Astrocyte (in vitro differentiated cells and primary cell): Measurements from ENCODE around the gene MAPK9. TPM values are rescaled to one million over a fixed set of nuclear protein-coding genes. Genes with fewer than 3 reads are reported as not detected.

Experiments
- DNase-seq: peaks from one replicate; pipeline ENCODE4 v3.0.0-alpha.2; 2010; ENCODE audit warnings: low read depth
- FAIRE-seq: peaks from 2 replicates; lab custom pipeline; 2011; peaks lifted over from hg19 to GRCh38; lab: Jason Lieb, UNC
- H2AFZ ChIP-seq: 2 replicates; pipeline ENCODE4 v1.6.0; 2012; ENCODE audit warnings: low read depth, low read length, inconsistent platforms
- H3K27ac ChIP-seq: 2 replicates; pipeline ENCODE4 v1.5.1; 2011; ENCODE audit warnings: low read depth, low read length, inconsistent platforms
- H3K27me3 ChIP-seq: 2 replicates; pipeline ENCODE4 v1.6.0; 2011; ENCODE audit warnings: low read length, inconsistent platforms; ENCODE audit not compliant: insufficient read depth
- H3K36me3 ChIP-seq: 2 replicates; pipeline ENCODE4 v1.5.1; 2011; ENCODE audit warnings: low read length, inconsistent platforms; ENCODE audit not compliant: insufficient read depth
- H3K4me1 ChIP-seq: 2 replicates; pipeline ENCODE4 v1.5.1; 2011; ENCODE audit warnings: low read length, inconsistent platforms; ENCODE audit not compliant: insufficient read depth
- H3K4me2 ChIP-seq: 2 replicates; pipeline ENCODE4 v1.6.0; 2012; ENCODE audit warnings: low read length, inconsistent platforms
- H3K4me3 ChIP-seq: 2 replicates; pipeline ENCODE4 v1.5.1; 2011; ENCODE audit warnings: low read depth, mild to moderate bottlenecking, low read length, inconsistent platforms; ENCODE audit not compliant: insufficient read depth
- H3K79me2 ChIP-seq: 2 replicates; pipeline ENCODE4 v1.6.0; 2012; ENCODE audit warnings: mild to moderate bottlenecking, low read length, inconsistent platforms; ENCODE audit not compliant: insufficient read depth
- H3K9ac ChIP-seq: 2 replicates; pipeline ENCODE4 v1.6.0; 2012; ENCODE audit warnings: mild to moderate bottlenecking, low read length, inconsistent platforms
- H3K9me3 ChIP-seq: 2 replicates; pipeline ENCODE4 v1.5.1; 2012; ENCODE audit warnings: low read depth, mild to moderate bottlenecking, low read length, inconsistent platforms; ENCODE audit not compliant: insufficient read depth
- H4K20me1 ChIP-seq: 2 replicates; pipeline ENCODE4 v1.6.0; 2012; ENCODE audit warnings: low read length, inconsistent platforms; ENCODE audit not compliant: insufficient read depth
- H3K27ac Mint-ChIP-seq: one replicate; pipeline ENCODE4 v1.8.0; 2021; ENCODE audit warnings: mild to moderate bottlenecking, mixed read lengths; ENCODE audit not compliant: unreplicated experiment
- H3K27me3 Mint-ChIP-seq: one replicate; pipeline ENCODE4 v1.8.0; 2021; ENCODE audit warnings: low read depth, mixed read lengths; ENCODE audit not compliant: unreplicated experiment
- H3K36me3 Mint-ChIP-seq: one replicate; pipeline ENCODE4 v1.8.0; 2021; ENCODE audit warnings: low read depth, mixed read lengths; ENCODE audit not compliant: unreplicated experiment
- H3K4me1 Mint-ChIP-seq: one replicate; pipeline ENCODE4 v1.8.0; 2021; ENCODE audit warnings: low read depth, mixed read lengths; ENCODE audit not compliant: unreplicated experiment
- H3K4me3 Mint-ChIP-seq: one replicate; pipeline ENCODE4 v1.8.0; 2021; ENCODE audit warnings: mild to moderate bottlenecking, moderate library complexity, mixed read lengths; ENCODE audit not compliant: unreplicated experiment
- H3K9me3 Mint-ChIP-seq: one replicate; pipeline ENCODE4 v1.8.0; 2021; ENCODE audit warnings: mild to moderate bottlenecking, mixed read lengths; ENCODE audit not compliant: unreplicated experiment
- EZH2 ChIP-seq: IDR thresholded peaks from 2 replicates; pipeline ENCODE4 v1.6.1; 2012; ENCODE audit warnings: mild to moderate bottlenecking, low read length, inconsistent platforms; ENCODE audit not compliant: insufficient read depth
- total RNA-seq: library from RNA; stranded (reverse); gene quantifications from 2 replicates; pipeline ENCODE4 v1.2.1, GENCODE V29; 2021
- TF ChIP-seq, protein P1 (sequence below): IDR thresholded peaks from 2 replicates; pipeline ENCODE4 v1.5.1; 2011; ENCODE audit warnings: low read depth, mild to moderate bottlenecking, inconsistent platforms, low read length, moderate library complexity; ENCODE audit not compliant: insufficient read depth

MAPK9 gene
- total RNA-seq, 1 donor from 2014 or later: 34.0 TPM

DNA sequence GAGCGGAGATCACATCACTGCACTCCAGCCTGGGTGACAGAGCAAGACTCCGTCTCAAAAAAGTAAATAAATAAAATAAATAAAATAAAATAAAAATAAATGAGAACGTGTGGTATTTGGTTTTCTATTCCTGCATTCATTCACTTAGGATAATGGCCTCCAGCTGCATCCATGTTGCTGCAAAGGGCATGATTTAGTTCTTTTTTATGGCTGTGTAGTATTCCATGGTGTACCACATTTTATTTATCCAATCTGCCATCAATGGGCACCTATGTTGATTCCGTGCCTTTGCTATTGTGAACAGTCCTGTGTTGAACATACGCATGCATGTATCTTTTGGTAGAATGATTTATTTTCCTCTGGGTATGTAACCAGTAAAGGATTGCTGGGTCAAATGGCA lies 74.1 kb downstream of the MAPK9 start:
- H4K20me1 ChIP-seq: no peaks in the 10 kb centered on the region
- peaks cover 28% of the 10 kb centered on the region for H3K9me3 ChIP-seq
- TF ChIP-seq EZH2: no peak
- TF ChIP-seq, protein P1, sequence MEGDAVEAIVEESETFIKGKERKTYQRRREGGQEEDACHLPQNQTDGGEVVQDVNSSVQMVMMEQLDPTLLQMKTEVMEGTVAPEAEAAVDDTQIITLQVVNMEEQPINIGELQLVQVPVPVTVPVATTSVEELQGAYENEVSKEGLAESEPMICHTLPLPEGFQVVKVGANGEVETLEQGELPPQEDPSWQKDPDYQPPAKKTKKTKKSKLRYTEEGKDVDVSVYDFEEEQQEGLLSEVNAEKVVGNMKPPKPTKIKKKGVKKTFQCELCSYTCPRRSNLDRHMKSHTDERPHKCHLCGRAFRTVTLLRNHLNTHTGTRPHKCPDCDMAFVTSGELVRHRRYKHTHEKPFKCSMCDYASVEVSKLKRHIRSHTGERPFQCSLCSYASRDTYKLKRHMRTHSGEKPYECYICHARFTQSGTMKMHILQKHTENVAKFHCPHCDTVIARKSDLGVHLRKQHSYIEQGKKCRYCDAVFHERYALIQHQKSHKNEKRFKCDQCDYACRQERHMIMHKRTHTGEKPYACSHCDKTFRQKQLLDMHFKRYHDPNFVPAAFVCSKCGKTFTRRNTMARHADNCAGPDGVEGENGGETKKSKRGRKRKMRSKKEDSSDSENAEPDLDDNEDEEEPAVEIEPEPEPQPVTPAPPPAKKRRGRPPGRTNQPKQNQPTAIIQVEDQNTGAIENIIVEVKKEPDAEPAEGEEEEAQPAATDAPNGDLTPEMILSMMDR: no peak
- H2AFZ ChIP-seq: no peak overlapping the region
- no peak overlapping the region for H3K4me3 ChIP-seq
- H3K27me3 Mint-ChIP-seq: peaks cover 8% of the 10 kb centered on the region
- no peak overlapping the region for H3K27ac ChIP-seq
- no peak overlapping the region for H3K4me3 Mint-ChIP-seq
- peaks cover 4% of the 10 kb centered on the region for H3K4me1 Mint-ChIP-seq
- no peaks in the 10 kb centered on the region for H3K4me1 ChIP-seq
- FAIRE-seq: no peak
- no peaks in the 10 kb centered on the region for H3K79me2 ChIP-seq
- H3K4me2 ChIP-seq: no peak overlapping the region
- H3K9ac ChIP-seq: no peak overlapping the region
- peaks cover 29% of the 10 kb centered on the region for H3K9me3 Mint-ChIP-seq
- no peaks in the 10 kb centered on the region for H3K27me3 ChIP-seq
- H3K36me3 ChIP-seq: no peaks in the 10 kb centered on the region
- no peak for DNase-seq
- H3K27ac Mint-ChIP-seq: no peak overlapping the region
- peaks cover 6% of the 10 kb centered on the region for H3K36me3 Mint-ChIP-seq

DNA sequence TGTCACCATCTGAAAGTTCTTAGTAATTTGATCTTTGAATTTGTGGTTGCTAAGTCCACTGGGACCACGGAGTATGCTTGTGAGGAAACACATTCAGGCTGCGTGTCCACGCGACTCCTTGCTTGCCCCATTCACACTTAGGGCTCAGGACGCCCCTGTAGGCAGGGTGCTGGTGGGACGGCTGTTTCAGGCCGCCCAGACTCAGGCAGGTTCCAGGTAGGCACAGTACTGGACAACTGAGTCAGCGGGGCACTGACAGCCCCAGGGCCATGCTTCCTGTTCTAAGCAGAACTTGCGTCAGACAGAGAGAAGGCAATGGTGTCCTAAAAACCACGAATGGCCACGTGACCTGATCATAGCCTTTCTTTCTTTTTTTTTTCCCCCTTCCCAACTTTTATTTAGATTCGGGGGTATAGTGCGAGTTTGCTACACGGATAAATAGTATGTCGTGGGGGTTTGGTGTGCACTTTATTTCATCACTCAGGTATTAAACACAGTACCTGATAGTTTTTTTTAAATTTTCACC lies 75.2 kb downstream of the MAPK9 start:
- no peaks in the 10 kb centered on the region for H3K79me2 ChIP-seq
- TF ChIP-seq, protein P1: no peak
- TF ChIP-seq EZH2: no peak
- peaks cover 16% of the 10 kb centered on the region for H3K27me3 Mint-ChIP-seq
- FAIRE-seq: no peak
- H3K27ac Mint-ChIP-seq: no peak overlapping the region
- no peak overlapping the region for H3K4me3 Mint-ChIP-seq
- H2AFZ ChIP-seq: no peak overlapping the region
- H3K9me3 Mint-ChIP-seq: peaks cover 26% of the 10 kb centered on the region
- no peaks in the 10 kb centered on the region for H3K36me3 ChIP-seq
- no peaks in the 10 kb centered on the region for H4K20me1 ChIP-seq
- H3K27ac ChIP-seq: no peak overlapping the region
- H3K9me3 ChIP-seq: peaks cover 28% of the 10 kb centered on the region
- H3K4me1 Mint-ChIP-seq: peaks cover 4% of the 10 kb centered on the region
- no peak overlapping the region for H3K4me2 ChIP-seq
- DNase-seq: no peak
- H3K36me3 Mint-ChIP-seq: peaks cover 2% of the 10 kb centered on the region
- H3K9ac ChIP-seq: no peak overlapping the region
- no peaks in the 10 kb centered on the region for H3K4me1 ChIP-seq
- no peaks in the 10 kb centered on the region for H3K27me3 ChIP-seq
- H3K4me3 ChIP-seq: no peak overlapping the region

DNA sequence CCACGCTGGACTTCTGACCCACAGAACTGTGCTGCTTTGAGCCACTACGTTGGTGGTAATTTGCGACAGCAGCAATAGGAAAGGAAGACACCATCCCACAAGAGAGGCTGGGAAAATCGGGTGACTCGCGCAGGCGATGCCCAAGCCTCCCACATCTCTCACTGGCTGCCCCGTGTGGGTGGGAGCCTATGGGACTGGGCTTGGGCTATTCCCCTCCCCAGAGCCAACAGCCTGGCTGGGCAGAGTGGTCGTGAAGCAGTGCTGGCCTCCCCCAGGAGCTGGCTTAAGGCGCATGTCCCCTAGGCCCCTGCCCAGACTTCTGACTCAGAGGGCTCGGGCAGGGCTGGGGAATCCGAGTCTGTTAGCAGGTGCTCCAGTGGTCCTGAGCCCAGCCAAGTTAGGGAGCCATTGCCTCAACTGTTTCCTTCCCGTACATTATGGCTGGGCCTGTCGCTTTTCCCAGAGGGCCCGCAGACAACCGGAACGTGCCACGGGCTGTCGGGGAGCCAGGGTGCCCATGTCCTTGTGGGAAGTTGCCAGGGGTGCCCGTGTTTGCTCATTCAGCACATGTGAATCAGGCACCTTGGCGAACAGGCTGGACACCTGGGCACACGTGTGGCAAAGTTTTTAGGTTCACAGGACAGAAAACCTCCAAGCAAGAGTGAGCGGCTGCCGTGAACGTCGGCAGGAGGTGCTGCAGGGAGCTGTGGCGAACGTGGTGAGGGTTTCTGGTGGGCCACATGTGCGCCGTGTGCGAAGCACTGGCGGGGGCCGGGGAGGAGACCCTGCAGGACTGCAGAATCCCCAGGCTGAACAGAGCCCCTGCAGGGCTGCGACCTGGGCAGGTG lies 75.9 kb downstream of the MAPK9 start:
- H4K20me1 ChIP-seq: no peaks in the 10 kb centered on the region
- DNase-seq (no peak), FAIRE-seq (no peak)
- peaks cover 17% of the 10 kb centered on the region for H3K27me3 Mint-ChIP-seq
- no peak overlapping the region for H3K4me3 Mint-ChIP-seq
- H3K36me3 ChIP-seq: no peaks in the 10 kb centered on the region
- no peak overlapping the region for H3K27ac ChIP-seq
- H3K4me2 ChIP-seq: no peak overlapping the region
- H3K9me3 Mint-ChIP-seq: peaks cover 26% of the 10 kb centered on the region
- no peak overlapping the region for H3K9ac ChIP-seq
- H3K9me3 ChIP-seq: peaks cover 27% of the 10 kb centered on the region
- TF ChIP-seq, protein P1: no peak
- TF ChIP-seq EZH2: no peak
- H3K4me1 Mint-ChIP-seq: peaks cover 4% of the 10 kb centered on the region
- no peaks in the 10 kb centered on the region for H3K79me2 ChIP-seq
- H2AFZ ChIP-seq: no peak overlapping the region
- no peak overlapping the region for H3K27ac Mint-ChIP-seq
- H3K4me3 ChIP-seq: no peak overlapping the region
- no peaks in the 10 kb centered on the region for H3K4me1 ChIP-seq
- H3K27me3 ChIP-seq: no peaks in the 10 kb centered on the region
- H3K36me3 Mint-ChIP-seq: peaks cover 2% of the 10 kb centered on the region
